HG03432 (cell line): ENCODE measurements around the gene COL13A1.

Experiments used
- ATAC-seq: cut with Tn5 transposase; IDR thresholded peaks from one replicate; pipeline ENCODE4 v1.9.1; 2021; ENCODE audit warnings: mild to moderate bottlenecking, moderate library complexity; ENCODE audit not compliant: unreplicated experiment

COL13A1 gene

GRCh38 chr10:69818676-69819239 lies 17.1 kb downstream of the COL13A1 start:
- ATAC-seq, result no peak

GRCh38 chr10:69819716-69820506 lies 18.2 kb downstream of the COL13A1 start:
- ATAC-seq, result no peak

DNA sequence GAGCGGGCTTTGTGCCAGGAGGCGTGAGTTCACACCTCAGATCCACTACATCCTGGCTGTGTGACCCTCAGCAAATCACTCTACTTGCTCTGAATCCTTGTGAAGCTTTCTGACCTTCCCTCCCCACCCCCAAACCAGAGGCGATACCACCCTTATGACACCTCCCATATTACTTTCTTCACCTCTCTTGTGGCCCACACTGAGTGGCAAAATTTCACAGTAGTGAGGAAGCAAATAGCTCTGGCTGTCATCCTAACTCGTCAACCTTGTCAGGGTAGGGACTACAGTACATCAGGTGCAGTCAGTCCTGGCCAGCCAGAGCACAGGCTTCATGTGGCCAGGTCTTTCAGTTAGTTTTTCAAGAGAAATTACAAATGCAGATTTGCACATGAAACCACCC lies 19.1 kb downstream of the COL13A1 start:
- no peak for ATAC-seq

- ATAC-seq, result no peak
Observed at GRCh38 chr10:69825604-69826003, 23.9 kb downstream of the COL13A1 start.

- ATAC-seq, result no peak
Observed at GRCh38 chr10:69826094-69826493, 24.4 kb downstream of the COL13A1 start.

- ATAC-seq, result no peak
Observed at GRCh38 chr10:69826789-69827554, 25.3 kb downstream of the COL13A1 start.

GRCh38 chr10:69828144-69828870 lies 26.6 kb downstream of the COL13A1 start:
- no peak for ATAC-seq

GRCh38 chr10:69829775-69830174 lies 28.1 kb downstream of the COL13A1 start:
- ATAC-seq, result no peak

- no peak for ATAC-seq
Observed at GRCh38 chr10:69831231-69831855, 29.6 kb downstream of the COL13A1 start.

DNA sequence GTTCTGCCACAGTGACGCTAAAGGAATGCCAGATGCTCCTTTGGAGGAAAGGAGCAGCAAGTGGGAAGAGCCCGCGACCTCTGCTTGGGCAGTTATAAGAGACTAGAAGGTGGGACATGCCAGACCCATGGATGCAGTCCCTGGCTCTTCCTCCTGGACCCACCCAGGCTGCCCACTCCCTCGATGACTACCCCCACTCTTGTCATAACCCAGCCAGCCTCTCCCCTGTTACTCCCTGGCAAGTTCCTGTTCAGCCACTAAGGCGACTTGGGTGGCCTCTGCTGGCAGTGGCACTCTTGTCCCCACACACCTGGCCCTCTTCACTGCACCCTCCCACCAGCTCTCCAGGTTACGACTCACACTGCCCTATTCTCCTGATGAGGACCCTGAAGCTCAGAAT lies 33.5 kb downstream of the COL13A1 start:
- ATAC-seq, result no peak

- no peak for ATAC-seq
Observed at GRCh38 chr10:69835875-69836730, 34.4 kb downstream of the COL13A1 start.

- ATAC-seq, result no peak
Observed at GRCh38 chr10:69836731-69837030, 35.0 kb downstream of the COL13A1 start.

DNA sequence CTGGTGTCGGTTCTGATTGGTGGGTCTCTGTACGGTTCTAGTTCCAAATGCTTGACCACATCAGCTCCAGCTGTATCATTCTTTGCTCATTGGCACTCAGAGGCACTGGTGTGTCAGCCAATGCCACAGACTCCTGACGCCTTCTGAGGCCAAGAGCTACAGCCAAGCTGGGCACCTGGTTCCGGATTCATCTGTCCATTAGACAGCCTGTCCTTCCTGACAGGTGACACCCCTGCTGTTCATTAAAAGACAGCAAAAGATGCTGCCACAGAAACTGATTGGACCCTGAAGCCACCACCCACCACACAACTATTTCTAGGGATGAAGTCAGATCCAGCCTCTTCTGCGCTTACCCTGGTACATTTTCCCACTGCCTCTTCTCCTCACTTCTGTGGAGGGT lies 35.6 kb downstream of the COL13A1 start:
- no peak for ATAC-seq

- no peak for ATAC-seq
Observed at GRCh38 chr10:69838418-69838817, 36.7 kb downstream of the COL13A1 start.

GRCh38 chr10:69838853-69839252 lies 37.1 kb downstream of the COL13A1 start:
- ATAC-seq, result no peak

DNA sequence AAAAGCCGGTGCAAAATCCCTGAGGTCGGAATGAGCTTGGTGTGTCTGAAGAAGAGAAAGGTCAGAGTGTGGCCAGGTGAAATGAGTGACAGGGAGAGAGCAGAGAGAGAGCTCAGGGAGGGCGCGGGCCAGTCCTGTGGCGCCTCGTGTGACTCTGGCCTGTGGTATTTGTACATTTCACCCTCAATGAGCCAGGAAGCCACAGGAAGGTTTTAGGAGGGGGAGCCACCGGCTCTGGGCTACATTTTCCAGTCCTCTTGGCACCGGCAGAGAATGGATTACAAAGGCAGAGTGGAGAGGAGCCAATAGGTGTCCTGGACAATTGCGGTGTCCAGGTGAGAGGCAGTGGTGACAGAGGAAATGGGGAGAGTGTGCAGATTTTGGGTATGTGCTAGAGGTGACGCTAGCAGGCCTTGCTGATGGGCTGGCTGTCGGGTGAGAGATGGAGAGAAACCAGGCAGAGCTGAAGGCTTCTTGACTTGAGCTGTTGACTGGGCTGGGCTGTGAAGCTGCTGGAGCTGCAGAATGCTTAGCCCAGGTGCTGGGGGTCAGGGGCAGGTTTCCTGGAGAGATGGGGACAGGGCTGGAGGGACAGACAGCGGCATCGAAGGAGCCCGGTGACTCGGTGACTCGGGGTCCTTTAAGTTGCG lies 38.1 kb downstream of the COL13A1 start:
- ATAC-seq, result no peak

DNA sequence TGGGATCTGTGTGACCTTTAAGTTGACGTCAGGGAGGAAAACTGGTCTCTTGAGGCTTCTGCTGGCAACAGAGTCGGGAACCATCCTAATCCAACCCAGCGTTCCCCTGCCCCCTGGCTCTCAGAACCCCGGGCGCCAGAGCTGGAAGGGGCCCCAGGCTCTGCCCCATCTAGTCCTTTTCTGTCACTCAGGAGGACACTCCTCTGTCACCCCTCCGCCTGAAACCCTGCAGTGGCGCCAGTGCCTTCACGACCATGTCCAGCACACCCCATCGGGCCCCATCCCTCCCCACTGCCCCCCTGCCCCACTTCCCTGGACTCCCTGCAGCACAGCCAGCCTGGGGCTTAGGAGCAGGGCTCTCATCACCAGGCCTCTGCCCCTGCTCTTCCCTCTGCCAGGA lies 39.1 kb downstream of the COL13A1 start:
- no peak for ATAC-seq

DNA sequence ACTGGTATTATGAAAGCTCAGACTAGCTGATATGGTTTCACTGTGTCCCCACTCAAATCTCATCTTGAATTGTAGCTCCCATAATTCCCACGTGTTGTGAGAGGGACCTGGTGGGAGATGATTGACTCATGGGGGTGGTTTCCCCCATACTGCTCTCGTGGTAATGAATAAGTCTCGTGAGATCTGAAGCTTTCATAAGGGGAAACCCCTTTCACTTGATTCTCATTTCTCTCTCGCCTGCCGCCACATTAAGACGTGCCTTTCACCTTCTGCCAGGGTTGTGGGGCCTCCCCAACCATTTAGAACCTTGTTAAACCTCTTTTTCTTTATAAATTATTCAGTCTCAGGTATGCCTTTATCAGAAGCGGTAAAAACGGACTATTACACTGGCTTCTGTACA lies 40.3 kb downstream of the COL13A1 start:
- ATAC-seq, result no peak

DNA sequence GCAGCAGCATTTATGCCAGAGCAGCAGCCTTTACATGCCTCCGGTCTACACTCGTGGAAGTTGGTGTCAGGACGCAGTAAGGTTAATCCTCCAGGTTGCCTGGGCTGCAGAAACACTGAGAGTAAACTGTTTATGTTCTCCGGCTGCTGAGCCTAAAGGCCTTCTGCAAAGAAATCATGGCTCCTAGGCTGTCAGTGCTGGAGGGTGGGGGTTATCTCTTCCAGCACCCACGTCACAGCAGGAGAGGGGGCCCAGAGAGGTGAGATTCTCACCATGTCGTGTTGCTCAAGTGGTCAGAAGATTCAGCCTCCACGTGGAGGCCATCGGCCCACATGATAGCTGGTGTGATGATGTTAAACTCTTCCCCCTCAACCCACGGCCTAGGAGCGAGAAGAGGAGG lies 41.2 kb downstream of the COL13A1 start:
- no peak for ATAC-seq

- ATAC-seq, result no peak
Observed at GRCh38 chr10:69843923-69844322, 42.2 kb downstream of the COL13A1 start.
